HCT116 (cell line): Measurements from ENCODE around the gene HEXIM1. TPM values are rescaled to one million over a fixed set of nuclear protein-coding genes. Genes with fewer than 3 reads are reported as not detected.

Source experiments
- ATAC-seq: fragments of 200-7000 bp; cut with Tn5 transposase; 2 replicates; pipeline ENCODE4 v1.9.1; 2020; ENCODE audit warnings: mild to moderate bottlenecking, moderate library complexity
- BruUV-seq: library from RNA; stranded (reverse); fragments of 400-500 nt; replicated peaks from 2 replicates; lab custom pipeline; 2021; lab: Mats Ljungman, UMichigan
- CTCF ChIA-PET: fragments of 300-600 bp; sonication (Branson Sonifier 250); formaldehyde crosslinking; loops from one replicate; lab custom pipeline; 2021; ENCODE audit warnings: antibody characterized with exemption; lab: Charles Lee
- POLR2A ChIA-PET: fragments of 300-600, 350-600 bp; sonication (Branson Sonifier 250); formaldehyde crosslinking; loops from one replicate; lab custom pipeline; 2021; ENCODE audit warnings: antibody characterized with exemption; lab: Charles Lee
- RAD21 ChIA-PET, 2 experiments: fragments of 300-600 bp; sonication (Branson Sonifier 250); formaldehyde crosslinking; loops; one replicate each; lab custom pipeline; 2023; ENCODE audit warnings: low total read pairs in 2 of 2; ENCODE audit not compliant: uncharacterized antibody in 2 of 2, unreplicated experiment in 2 of 2, low non-redundant PET in 1 of 2; lab: Charles Lee
- DNase-seq: peaks from one replicate; pipeline ENCODE4 v3.0.0-alpha.2; 2010; ENCODE audit warnings: low read depth, low spot score
- H2AFZ ChIP-seq: fragments of 200-600 bp; shearing (Covaris generic), sonication (generic); 2 replicates; pipeline ENCODE4 v1.6.1; 2017; ENCODE audit warnings: low read depth, mixed run types, mixed read lengths, antibody characterized with exemption, low read length; ENCODE audit not compliant: poor library complexity, severe bottlenecking
- H3K27ac ChIP-seq: 2 replicates; pipeline ENCODE4 v1.5.1; 2012; ENCODE audit warnings: low read depth, low read length
- H3K27me3 ChIP-seq: fragments of 200-600 bp; sonication (generic); 2 replicates; pipeline ENCODE4 v1.6.1; 2016; ENCODE audit warnings: mixed run types, low read length, mixed read lengths; ENCODE audit not compliant: insufficient read depth
- H3K36me3 ChIP-seq, 2 experiments: fragments of 200-500 bp in 1 of 2; fragments of 200-600 bp in 1 of 2; sonication (Bioruptor generic) in 1 of 2; sonication (generic) in 1 of 2; 2 replicates each; pipeline versions ENCODE4 v1.5.1 to v1.6.1; 2014 to 2016; ENCODE audit warnings: low read length in 2 of 2, inconsistent platforms in 1 of 2, mixed read lengths in 1 of 2, mixed run types in 1 of 2; ENCODE audit not compliant: insufficient read depth in 2 of 2, control insufficient read depth in 1 of 2
- H3K4me1 ChIP-seq, 2 experiments: fragments of 200-600 bp in 1 of 2; sonication (generic) in 1 of 2; 2 replicates each; pipeline versions ENCODE4 v1.5.1 to v1.6.1; 2012 to 2017; ENCODE audit warnings: low read length in 2 of 2, inconsistent platforms in 1 of 2, mild to moderate bottlenecking in 1 of 2, mixed read lengths in 1 of 2, mixed run types in 1 of 2, moderate library complexity in 1 of 2; ENCODE audit not compliant: insufficient read depth in 2 of 2, control insufficient read depth in 1 of 2
- H3K4me2 ChIP-seq: fragments of 200-600 bp; sonication (generic); 2 replicates; pipeline ENCODE4 v1.6.1; 2017; ENCODE audit warnings: mixed run types, low read length, mixed read lengths
- H3K4me3 ChIP-seq, 2 experiments: fragments of 200-600 bp in 1 of 2; sonication (generic) in 1 of 2; replicated peaks in 1 of 2; 2 replicates each; pipeline ENCODE4 v1.5.1; 2011 to 2016; ENCODE audit warnings: low read length in 2 of 2, control low read depth in 1 of 2, low read depth in 1 of 2, mild to moderate bottlenecking in 1 of 2, mixed read lengths in 1 of 2, mixed run types in 1 of 2
- H3K79me2 ChIP-seq: fragments of 200-600 bp; sonication (generic); 2 replicates; pipeline ENCODE4 v1.6.1; 2017; ENCODE audit warnings: mild to moderate bottlenecking, mixed run types, low read length, moderate library complexity, mixed read lengths; ENCODE audit not compliant: insufficient read depth
- H3K9ac ChIP-seq: fragments of 200-600 bp; sonication (generic); 2 replicates; pipeline ENCODE4 v1.6.1; 2016; ENCODE audit warnings: low read length, mixed read lengths
- H3K9me2 ChIP-seq: fragments of 200-600 bp; sonication (generic), shearing (Covaris generic); 2 replicates; pipeline ENCODE4 v1.6.1; 2017; ENCODE audit warnings: mixed run types, mild to moderate bottlenecking, moderate library complexity; ENCODE audit not compliant: insufficient read depth
- H3K9me3 ChIP-seq, 2 experiments: fragments of 200-500 bp in 1 of 2; fragments of 200-600 bp in 1 of 2; sonication (Bioruptor generic) in 1 of 2; sonication (generic) in 1 of 2; 2 replicates each; pipeline ENCODE4 v1.6.1; 2014 to 2017; ENCODE audit warnings: low read length in 2 of 2, mixed read lengths in 2 of 2, inconsistent platforms in 1 of 2, low read depth in 1 of 2, mild to moderate bottlenecking in 1 of 2, mixed run types in 1 of 2, moderate library complexity in 1 of 2; ENCODE audit not compliant: control insufficient read depth in 1 of 2, insufficient read depth in 1 of 2
- H4K20me1 ChIP-seq: fragments of 200-600 bp; sonication (generic), shearing (Covaris generic); 2 replicates; pipeline ENCODE4 v1.6.1; 2017; ENCODE audit warnings: mixed run types, mild to moderate bottlenecking, moderate library complexity; ENCODE audit not compliant: insufficient read depth
- CBX3 ChIP-seq: IDR thresholded peaks from 2 replicates; pipeline ENCODE4 v1.6.1; 2012; ENCODE audit warnings: low read depth
- POLR2AphosphoS5 ChIP-seq: IDR thresholded peaks from 2 replicates; pipeline ENCODE4 v1.6.1; 2011; ENCODE audit warnings: mild to moderate bottlenecking, low read depth, low read length, moderate library complexity
- SIN3A ChIP-seq: IDR thresholded peaks from 2 replicates; pipeline ENCODE4 v1.6.1; 2012; ENCODE audit warnings: low read depth
- ZFX ChIP-seq: fragments of 450-650 bp; IDR thresholded peaks from 2 replicates; pipeline ENCODE4 v1.6.1; 2017
- intact Hi-C: fragments of 100-400 bp; cut with micrococcal nuclease; formaldehyde crosslinking; loops from 2 replicates; pipeline ENCODE4 v1.10.0; 2022
- total RNA-seq: library from RNA; stranded (reverse); gene quantifications from one replicate; pipeline ENCODE4 v1.2.1, GENCODE V29; 2021; ENCODE audit not compliant: unreplicated experiment
- TF ChIP-seq, protein P1 (sequence below): IDR thresholded peaks from 2 replicates; pipeline ENCODE4 v1.6.1; 2012; ENCODE audit warnings: low read depth

HEXIM1 gene
- total RNA-seq, 1 experiment from 2014 or later = 58.0 TPM

DNA sequence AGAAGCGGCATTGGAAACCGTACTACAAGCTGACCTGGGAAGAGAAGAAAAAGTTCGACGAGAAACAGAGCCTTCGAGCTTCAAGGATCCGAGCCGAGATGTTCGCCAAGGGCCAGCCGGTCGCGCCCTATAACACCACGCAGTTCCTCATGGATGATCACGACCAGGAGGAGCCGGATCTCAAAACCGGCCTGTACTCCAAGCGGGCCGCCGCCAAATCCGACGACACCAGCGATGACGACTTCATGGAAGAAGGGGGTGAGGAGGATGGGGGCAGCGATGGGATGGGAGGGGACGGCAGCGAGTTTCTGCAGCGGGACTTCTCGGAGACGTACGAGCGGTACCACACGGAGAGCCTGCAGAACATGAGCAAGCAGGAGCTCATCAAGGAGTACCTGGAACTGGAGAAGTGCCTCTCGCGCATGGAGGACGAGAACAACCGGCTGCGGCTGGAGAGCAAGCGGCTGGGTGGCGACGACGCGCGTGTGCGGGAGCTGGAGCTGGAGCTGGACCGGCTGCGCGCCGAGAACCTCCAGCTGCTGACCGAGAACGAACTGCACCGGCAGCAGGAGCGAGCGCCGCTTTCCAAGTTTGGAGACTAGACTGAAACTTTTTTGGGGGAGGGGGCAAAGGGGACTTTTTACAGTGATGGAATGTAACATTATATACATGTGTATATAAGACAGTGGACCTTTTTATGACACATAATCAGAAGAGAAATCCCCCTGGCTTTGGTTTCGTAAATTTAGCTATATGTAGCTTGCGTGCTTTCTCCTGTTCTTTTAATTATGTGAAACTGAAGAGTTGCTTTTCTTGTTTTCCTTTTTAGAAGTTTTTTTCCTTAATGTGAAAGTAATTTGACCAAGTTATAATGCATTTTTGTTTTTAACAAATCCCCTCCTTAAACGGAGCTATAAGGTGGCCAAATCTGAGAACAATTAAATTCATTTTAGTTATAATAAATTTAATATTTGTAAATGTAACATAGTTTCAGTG, 1.7 kb downstream of the HEXIM1 start:
- DNase-seq = no peak
- peaks cover 14% of the 10 kb centered on the region; the same call in 1 of the 2 replicates for H4K20me1 ChIP-seq
- no TSS peak for BruUV-seq
- ChIA-PET RAD21 (interaction anchor here (1.0 to 3.2 kb wide), 4 partner anchors 11 to 48 kb away, joined by 3 to 20 read pairs (median 12); partner anchors contain the start of gene ACBD4 (in 1 of the 2)), POLR2A (interaction anchor here (0.7 to 7.3 kb wide), 20 partner anchors 10 to 355 kb away, joined by 3 to 258 read pairs (median 7); partner anchors contain the start of genes ACBD4, EFTUD2, HEXIM2 and PLCD3), CTCF (interaction anchor here (1.0 to 10.2 kb wide), 12 partner anchors 8 to 100 kb away, joined by 3 to 131 read pairs (median 6); partner anchors contain the start of genes ACBD4 and HEXIM2)
- peaks cover 34% of the 10 kb centered on the region for H3K79me2 ChIP-seq
- no peak for ATAC-seq
- H3K36me3 ChIP-seq = peaks cover 0 to 3% of the 10 kb centered on the region in 2 experiments; a peak in 1 of 4 replicates
- H3K9ac ChIP-seq = peak overlapping the region; percentile 89
- no peaks in the 10 kb centered on the region for H3K27me3 ChIP-seq
- no peak overlapping the region for H2AFZ ChIP-seq
- H3K4me3 ChIP-seq = peak overlapping the region; percentile 95 to 96
- no peak for TF ChIP-seq CBX3
- TF ChIP-seq ZFX = no peak
- TF ChIP-seq SIN3A = 0 out of 2 replicates have a peak, but pooled peaks have one; percentile 30
- TF ChIP-seq, protein P1, sequence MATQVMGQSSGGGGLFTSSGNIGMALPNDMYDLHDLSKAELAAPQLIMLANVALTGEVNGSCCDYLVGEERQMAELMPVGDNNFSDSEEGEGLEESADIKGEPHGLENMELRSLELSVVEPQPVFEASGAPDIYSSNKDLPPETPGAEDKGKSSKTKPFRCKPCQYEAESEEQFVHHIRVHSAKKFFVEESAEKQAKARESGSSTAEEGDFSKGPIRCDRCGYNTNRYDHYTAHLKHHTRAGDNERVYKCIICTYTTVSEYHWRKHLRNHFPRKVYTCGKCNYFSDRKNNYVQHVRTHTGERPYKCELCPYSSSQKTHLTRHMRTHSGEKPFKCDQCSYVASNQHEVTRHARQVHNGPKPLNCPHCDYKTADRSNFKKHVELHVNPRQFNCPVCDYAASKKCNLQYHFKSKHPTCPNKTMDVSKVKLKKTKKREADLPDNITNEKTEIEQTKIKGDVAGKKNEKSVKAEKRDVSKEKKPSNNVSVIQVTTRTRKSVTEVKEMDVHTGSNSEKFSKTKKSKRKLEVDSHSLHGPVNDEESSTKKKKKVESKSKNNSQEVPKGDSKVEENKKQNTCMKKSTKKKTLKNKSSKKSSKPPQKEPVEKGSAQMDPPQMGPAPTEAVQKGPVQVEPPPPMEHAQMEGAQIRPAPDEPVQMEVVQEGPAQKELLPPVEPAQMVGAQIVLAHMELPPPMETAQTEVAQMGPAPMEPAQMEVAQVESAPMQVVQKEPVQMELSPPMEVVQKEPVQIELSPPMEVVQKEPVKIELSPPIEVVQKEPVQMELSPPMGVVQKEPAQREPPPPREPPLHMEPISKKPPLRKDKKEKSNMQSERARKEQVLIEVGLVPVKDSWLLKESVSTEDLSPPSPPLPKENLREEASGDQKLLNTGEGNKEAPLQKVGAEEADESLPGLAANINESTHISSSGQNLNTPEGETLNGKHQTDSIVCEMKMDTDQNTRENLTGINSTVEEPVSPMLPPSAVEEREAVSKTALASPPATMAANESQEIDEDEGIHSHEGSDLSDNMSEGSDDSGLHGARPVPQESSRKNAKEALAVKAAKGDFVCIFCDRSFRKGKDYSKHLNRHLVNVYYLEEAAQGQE = no peak
- TF ChIP-seq POLR2AphosphoS5 = peak; percentile 78
- intact Hi-C loops = loop anchor here (2.0 to 5.0 kb wide), 2 partner anchors 23 to 277 kb away; no protein-coding TSS in a partner anchor
- no peaks in the 10 kb centered on the region for H3K9me3 ChIP-seq
- peak overlapping the region; percentile 94 for H3K27ac ChIP-seq
- H3K9me2 ChIP-seq = no peaks in the 10 kb centered on the region
- peak overlapping the region; percentile 92 for H3K4me2 ChIP-seq
- H3K4me1 ChIP-seq = peaks cover 21 to 37% of the 10 kb centered on the region in 2 experiments
